K562 (cell line): ENCODE data around the gene ERCC1. TPM values are rescaled to one million over a fixed set of nuclear protein-coding genes. Genes with fewer than 3 reads are reported as not detected.

Source experiments
- CBFB ChIP-seq: sonication (generic); formaldehyde crosslinking; IDR thresholded peaks from 2 replicates; pipeline ENCODE4 v1.4.0; 2020; ENCODE audit warnings: mild to moderate bottlenecking, missing genetic modification reagents
- ERF ChIP-seq: fragments of 450-650 bp; formaldehyde crosslinking; IDR thresholded peaks from 2 replicates; pipeline ENCODE4 v1.4.0; 2020; ENCODE audit warnings: mild to moderate bottlenecking, mixed read lengths
- GTF2A2 ChIP-seq: IDR thresholded peaks from 2 replicates; pipeline ENCODE4 v1.6.1; 2016; ENCODE audit warnings: mild to moderate bottlenecking, missing genetic modification characterization, missing compliant biosample characterization
- HNRNPL ChIP-seq: fragments of 200-400 bp; formaldehyde crosslinking; IDR thresholded peaks from 2 replicates; pipeline ENCODE4 v1.6.1; 2017; ENCODE audit warnings: low read depth, mild to moderate bottlenecking, low read length
- MGA ChIP-seq: fragments of 450-650 bp; IDR thresholded peaks from 2 replicates; pipeline ENCODE4 v1.6.1; 2016; ENCODE audit warnings: mild to moderate bottlenecking, moderate library complexity
- MITF ChIP-seq: IDR thresholded peaks from 2 replicates; pipeline ENCODE4 v1.6.1; 2014; ENCODE audit warnings: antibody characterized with exemption
- NKRF ChIP-seq: fragments of 450-650 bp; IDR thresholded peaks from 2 replicates; pipeline ENCODE4 v1.6.1; 2016; ENCODE audit warnings: borderline replicate concordance
- PHTF2 ChIP-seq: fragments of 250-450 bp; sonication (Bioruptor Pico); IDR thresholded peaks from 2 replicates; pipeline ENCODE4 v1.5.0; 2021; ENCODE audit warnings: mild to moderate bottlenecking
- ZNF507 ChIP-seq: conservative IDR thresholded peaks from 2 replicates; pipeline ENCODE4 v1.6.1; 2017; ENCODE audit warnings: missing genetic modification characterization, missing compliant biosample characterization
- polyA plus RNA-seq, 8 experiments: library from polyadenylated mRNA; depleted of rRNA in 4 of 8; stranded (reverse) in 5 of 8; unstranded in 3 of 8; fragments of >200 nt; fragmentation: Nextera tagmentation in 2 of 8; fragmentation: Illumina TruSeq in 1 of 8; extraction: Ambion mirVana in 2 of 8; extraction: Trizol in 1 of 8; gene quantifications; 2 replicates each; pipeline versions ENCODE4 v1.2.1 to v1.2.3, GENCODE V29; 2011 to 2014; ENCODE audit warnings: inconsistent platforms in 1 of 8, missing spikeins in 1 of 8
- total RNA-seq, 7 experiments: library from RNA; depleted of rRNA in 6 of 7; stranded (reverse); fragments of >200 nt in 6 of 7; fragmentation: Illumina TruSeq in 2 of 7; extraction: Trizol in 2 of 7; gene quantifications; 2 replicates each; pipeline versions ENCODE4 v1.2.1 to v1.2.3, GENCODE V29; 2011 to 2021; ENCODE audit warnings: low replicate concordance in 1 of 7

ERCC1 gene
- total and polyA plus RNA-seq, 9 of the 15 experiments (the other 6 are each of a cell fraction or from before 2014, with no cell fraction given) = 9.3 to 92.6 (median 60.0) TPM

GRCh38 chr19:45455707-45456499 is 32.2 kb upstream of the ERCC1 start (continued):
- TF ChIP-seq MGA = peak; percentile 87
- no peak for TF ChIP-seq GTF2A2 (tag)
- peak; percentile 58; the same call in 1 of the 2 replicates for TF ChIP-seq ERF (CRISPR knock-in tag)
- TF ChIP-seq MITF = 0 out of 2 replicates have a peak, but pooled peaks have one; percentile 19
- no peak for TF ChIP-seq CBFB
- TF ChIP-seq ZNF507 (tag) = no peak
- peak; percentile 59; the same call in 1 of the 2 replicates for TF ChIP-seq HNRNPL
- peak; percentile 75; the same call in 1 of the 2 replicates for TF ChIP-seq NKRF
- no peak for TF ChIP-seq PHTF2
